Calu3 (cell line): Measurements from ENCODE around the gene SYDE1. TPM values are rescaled to one million over a fixed set of nuclear protein-coding genes. Genes with fewer than 3 reads are reported as not detected.

Source experiments
- BruUV-seq: library from RNA; stranded (reverse); fragments of 400-500 nt; replicated peaks from 2 replicates; lab custom pipeline; 2021; lab: Mats Ljungman, UMichigan
- CTCF ChIA-PET: fragments of 300-600 bp; sonication (Branson Sonifier 250); formaldehyde crosslinking; loops from one replicate; lab custom pipeline; 2022; ENCODE audit warnings: antibody characterized with exemption; lab: Charles Lee
- DNase-seq: peaks from one replicate; pipeline ENCODE4 v3.0.0; 2022
- H3K27ac Mint-ChIP-seq: one replicate; pipeline ENCODE4 v1.8.0; 2022; ENCODE audit warnings: mixed read lengths; ENCODE audit not compliant: unreplicated experiment
- H3K27me3 Mint-ChIP-seq: one replicate; pipeline ENCODE4 v1.8.0; 2022; ENCODE audit warnings: mixed read lengths; ENCODE audit not compliant: unreplicated experiment
- H3K36me3 Mint-ChIP-seq: one replicate; pipeline ENCODE4 v1.8.0; 2022; ENCODE audit warnings: mild to moderate bottlenecking, moderate library complexity, mixed read lengths; ENCODE audit not compliant: insufficient read depth, unreplicated experiment
- H3K4me1 Mint-ChIP-seq: one replicate; pipeline ENCODE4 v1.8.0; 2022; ENCODE audit warnings: mild to moderate bottlenecking, low read depth, mixed read lengths; ENCODE audit not compliant: unreplicated experiment
- H3K4me3 Mint-ChIP-seq: one replicate; pipeline ENCODE4 v1.8.0; 2022; ENCODE audit warnings: mild to moderate bottlenecking, low read depth, moderate library complexity, mixed read lengths; ENCODE audit not compliant: unreplicated experiment
- H3K9me3 Mint-ChIP-seq: one replicate; pipeline ENCODE4 v1.8.0; 2022; ENCODE audit warnings: low read depth, mixed read lengths; ENCODE audit not compliant: unreplicated experiment
- CTCF ChIP-seq: fragments of 200-600 bp; IDR thresholded peaks from one replicate; pipeline ENCODE4 v1.8.0; 2022; ENCODE audit warnings: antibody characterized with exemption; ENCODE audit not compliant: unreplicated experiment
- intact Hi-C: fragments of 100-400 bp; cut with micrococcal nuclease; formaldehyde crosslinking; loops from one replicate; pipeline ENCODE4 v1.10.0; 2022; ENCODE audit not compliant: unreplicated experiment
- total RNA-seq: library from RNA; stranded (reverse); gene quantifications from 2 replicates; pipeline ENCODE4 v1.2.3, GENCODE V29; 2022

Gene SYDE1
- total RNA-seq, 1 experiment from 2014 or later = 2.1 TPM

GRCh38 chr19:15110418-15110815 lies 3.2 kb downstream of the SYDE1 start:
- CTCF ChIA-PET = interaction anchor here (0.7 kb wide), 1 partner anchor 67 kb away, joined by 3 read pairs; no protein-coding TSS in a partner anchor
- no peaks in the 10 kb centered on the region for H3K27me3 Mint-ChIP-seq
- H3K36me3 Mint-ChIP-seq = peaks cover 5% of the 10 kb centered on the region
- no TSS peak for BruUV-seq
- no peak overlapping the region for H3K27ac Mint-ChIP-seq
- no peaks in the 10 kb centered on the region for H3K9me3 Mint-ChIP-seq
- H3K4me1 Mint-ChIP-seq = peaks cover 8% of the 10 kb centered on the region
- intact Hi-C loops = no loop called here
- no peak for TF ChIP-seq CTCF
- no peak for DNase-seq
- H3K4me3 Mint-ChIP-seq = no peak overlapping the region

- DNase-seq = no peak
- Mint-ChIP-seq H3K9me3 (no peaks in the 10 kb centered on the region), H3K27ac (no peak overlapping the region), H3K4me1 (peaks cover 3% of the 10 kb centered on the region), H3K27me3 (no peaks in the 10 kb centered on the region), H3K4me3 (no peak overlapping the region), H3K36me3 (peaks cover 4% of the 10 kb centered on the region)
- no peak for TF ChIP-seq CTCF
- intact Hi-C loops = no loop called here
- no TSS peak for BruUV-seq
- CTCF ChIA-PET = no interaction called here
Measured at GRCh38 chr19:15111758-15112157, 4.6 kb downstream of the SYDE1 start.

- no peak for DNase-seq
- H3K4me3 Mint-ChIP-seq = no peak overlapping the region
- H3K27me3 Mint-ChIP-seq = no peaks in the 10 kb centered on the region
- BruUV-seq = no TSS peak
- TF ChIP-seq CTCF = no peak
- CTCF ChIA-PET = no interaction called here
- no peak overlapping the region for H3K27ac Mint-ChIP-seq
- H3K36me3 Mint-ChIP-seq = no peaks in the 10 kb centered on the region
- H3K4me1 Mint-ChIP-seq = no peaks in the 10 kb centered on the region
- no peaks in the 10 kb centered on the region for H3K9me3 Mint-ChIP-seq
- intact Hi-C loops = no loop called here
Measured at GRCh38 chr19:15112385-15112784, 5.2 kb downstream of the SYDE1 start.

- Mint-ChIP-seq H3K27me3 (no peaks in the 10 kb centered on the region), H3K27ac (no peak overlapping the region), H3K4me1 (no peaks in the 10 kb centered on the region), H3K36me3 (peaks cover 4% of the 10 kb centered on the region), H3K4me3 (no peak overlapping the region), H3K9me3 (no peaks in the 10 kb centered on the region)
- BruUV-seq = no TSS peak
- TF ChIP-seq CTCF = no peak
- intact Hi-C loops = no loop called here
- no peak for DNase-seq
- CTCF ChIA-PET = no interaction called here
Measured at GRCh38 chr19:15113245-15114152, 6.3 kb downstream of the SYDE1 start.
